Measurements from ENCODE around the gene LAD1. TPM values are rescaled to one million over a fixed set of nuclear protein-coding genes. Genes with fewer than 3 reads are reported as not detected.

Gene LAD1
- total and polyA plus RNA-seq, 2 of the 13 experiments (the other 11 are each of a cell fraction or from before 2014, with no cell fraction given) = 10.8 to 65.6 TPM

- Histone ChIP-seq H4K20me1 (ENCODE audit: insufficient read depth, low read length) (no peaks in the 10 kb centered on the region), H3K4me2 (ENCODE audit: low read depth, low read length) (no peak overlapping the region), H3K4me3 (replicated peaks in 1 of 3; ENCODE audit: insufficient read depth in 1 of 3, low read depth in 2 of 3, low read length in 3 of 3) (no peak overlapping the region), H3K27me3 (ENCODE audit: control insufficient read depth in 1 of 2, insufficient read depth in 2 of 2, low read length in 2 of 2) (peaks cover 0 to 5% of the 10 kb centered on the region in 2 experiments; a peak in 1 of 5 replicates), H3K79me2 (ENCODE audit: insufficient read depth, low read length) (no peaks in the 10 kb centered on the region), H3K9ac (ENCODE audit: insufficient read depth, low read depth, low read length) (no peak overlapping the region), H3K36me3 (replicated peaks in 1 of 2; ENCODE audit: control insufficient read depth in 1 of 2, insufficient read depth in 2 of 2, low read length in 2 of 2) (no peaks in the 10 kb centered on the region), H3K9me3 (ENCODE audit: low read length) (no peaks in the 10 kb centered on the region), H3K27ac (ENCODE audit: extremely low read length, insufficient read depth, low read length) (no peak overlapping the region), H2AFZ (ENCODE audit: low read length) (no peak overlapping the region), H3K4me1 (ENCODE audit: insufficient read depth, low read length) (no peaks in the 10 kb centered on the region)
- WGBS (ENCODE audit: low lambda C conversion rate) = 33% methylated on average over 11 of the region's 11 CpGs
- intact Hi-C loops (cut with micrococcal nuclease; ENCODE audit: unreplicated experiment) = no loop called here
- in situ Hi-C loops (cut with HindIII; ENCODE audit: extremely low pct_ligation_motif_present, low pct_unique_long_range_greater_than_20kb) = no loop called here
- ATAC-seq (no peak), FAIRE-seq (no peak), DNase-seq (ENCODE audit: low spot score) (no peak)
- BruUV-seq (replicated peaks) = no TSS peak
- ChIA-PET CTCF (ENCODE audit: low intra/inter-chr PET ratio, low total read pairs) (no interaction called here), POLR2A (no interaction called here)
- TF ChIP-seq ZFX (CRISPR knock-in tag; IDR thresholded peaks at IDR 0.05; ENCODE audit: low read depth) (no peak), ZNF616 (CRISPR knock-in tag; IDR thresholded peaks at IDR 0.05; ENCODE audit: low read depth) (no peak), ZBTB42 (CRISPR knock-in tag; IDR thresholded peaks at IDR 0.05) (no peak), KAT7 (CRISPR knock-in tag; IDR thresholded peaks at IDR 0.05; ENCODE audit: borderline replicate concordance) (no peak), PITX1 (CRISPR knock-in tag; IDR thresholded peaks at IDR 0.05) (no peak), SIX1 (CRISPR knock-in tag; IDR thresholded peaks at IDR 0.05; ENCODE audit: borderline replicate concordance) (no peak), ZNF839 (CRISPR knock-in tag; IDR thresholded peaks at IDR 0.05; ENCODE audit: borderline replicate concordance) (no peak), ELF4 (CRISPR knock-in tag; IDR thresholded peaks at IDR 0.05; ENCODE audit: borderline replicate concordance) (no peak), ZNF580 (CRISPR knock-in tag; IDR thresholded peaks at IDR 0.05; ENCODE audit: borderline replicate concordance, low read depth) (no peak), GFI1 (CRISPR knock-in tag; IDR thresholded peaks at IDR 0.05; ENCODE audit: borderline replicate concordance) (no peak), SOX5 (CRISPR knock-in tag; IDR thresholded peaks at IDR 0.05; ENCODE audit: borderline replicate concordance) (no peak), LCORL (IDR thresholded peaks at IDR 0.05) (no peak), LCORL (CRISPR knock-in tag; IDR thresholded peaks at IDR 0.05) (no peak), RFX5 (IDR thresholded peaks at IDR 0.05; ENCODE audit: low read depth, low read length) (no peak), ZNF879 (CRISPR knock-in tag; IDR thresholded peaks at IDR 0.05) (no peak), RFX1 (IDR thresholded peaks at IDR 0.05) (no peak), ARID3A (IDR thresholded peaks at IDR 0.05; ENCODE audit: low read depth, low read length) (no peak), KMT2B (CRISPR knock-in tag; IDR thresholded peaks at IDR 0.05) (no peak), ZFP91 (CRISPR knock-in tag; IDR thresholded peaks at IDR 0.05; ENCODE audit: borderline replicate concordance) (no peak), ZNF207 (IDR thresholded peaks at IDR 0.05; ENCODE audit: borderline replicate concordance) (no peak), ZNF781 (CRISPR knock-in tag; IDR thresholded peaks at IDR 0.05; ENCODE audit: borderline replicate concordance, not compliant biosample characterization) (no peak)
These were observed 64.6 kb downstream of the LAD1 start for GRCh38 chr1:201334325-201335173.

Measured in HepG2 (cell line).